GM23248 (cell line): ENCODE results near the gene PLSCR1. TPM values are rescaled to one million over a fixed set of nuclear protein-coding genes. Genes with fewer than 3 reads are reported as not detected.

ENCODE experiments used
- DNase-seq: peaks from one replicate; pipeline ENCODE4 v3.0.0-alpha.2; 2015
- H2AFZ ChIP-seq: fragments of 200-600 bp; sonication (generic); 2 replicates; pipeline ENCODE4 v1.6.1; 2016; ENCODE audit warnings: antibody characterized with exemption
- H3F3A ChIP-seq: fragments of 200-600 bp; sonication (generic); 2 replicates; pipeline ENCODE4 v1.6.1; 2016; ENCODE audit warnings: mild to moderate bottlenecking, antibody characterized with exemption, mixed run types; ENCODE audit not compliant: insufficient read depth
- H3K27ac ChIP-seq: fragments of 200-600 bp; sonication (generic); 2 replicates; pipeline ENCODE4 v1.5.1; 2016; ENCODE audit warnings: mild to moderate bottlenecking
- H3K27me3 ChIP-seq: fragments of 200-600 bp; sonication (generic); replicated peaks from 2 replicates; pipeline ENCODE4 v1.6.1; 2016; ENCODE audit warnings: mild to moderate bottlenecking; ENCODE audit not compliant: insufficient read depth
- H3K36me3 ChIP-seq: fragments of 200-600 bp; sonication (generic); 2 replicates; pipeline ENCODE4 v1.6.1; 2016; ENCODE audit warnings: low read depth, mild to moderate bottlenecking
- H3K4me1 ChIP-seq: fragments of 200-600 bp; sonication (generic); 2 replicates; pipeline ENCODE4 v1.6.1; 2016; ENCODE audit warnings: mild to moderate bottlenecking; ENCODE audit not compliant: insufficient read depth
- H3K4me2 ChIP-seq: fragments of 200-600 bp; sonication (generic); one replicate; pipeline ENCODE4 v1.6.1; 2016; ENCODE audit warnings: mild to moderate bottlenecking; ENCODE audit not compliant: unreplicated experiment
- H3K4me3 ChIP-seq: fragments of 200-600 bp; sonication (generic); 2 replicates; pipeline ENCODE4 v1.5.1; 2016; ENCODE audit warnings: mild to moderate bottlenecking
- H3K79me2 ChIP-seq: fragments of 200-600 bp; sonication (generic); 2 replicates; pipeline ENCODE4 v1.6.1; 2016; ENCODE audit warnings: mild to moderate bottlenecking; ENCODE audit not compliant: insufficient read depth
- H3K9ac ChIP-seq: fragments of 200-600 bp; sonication (generic); 2 replicates; pipeline ENCODE4 v1.6.1; 2016; ENCODE audit warnings: mild to moderate bottlenecking
- H3K9me2 ChIP-seq: fragments of 200-600 bp; sonication (generic); 2 replicates; pipeline ENCODE4 v1.6.1; 2016; ENCODE audit warnings: mixed run types, mild to moderate bottlenecking, moderate library complexity; ENCODE audit not compliant: insufficient read depth
- H3K9me3 ChIP-seq: fragments of 200-600 bp; sonication (generic); one replicate; pipeline ENCODE4 v1.6.1; 2017; ENCODE audit warnings: low read depth
- H4K20me1 ChIP-seq: fragments of 200-600 bp; sonication (generic); 2 replicates; pipeline ENCODE4 v1.6.0; 2016; ENCODE audit not compliant: insufficient read depth
- EZH2 ChIP-seq: fragments of 200-600 bp; sonication (generic); IDR thresholded peaks from 2 replicates; pipeline ENCODE4 v1.6.1; 2018; ENCODE audit warnings: antibody characterized with exemption, mild to moderate bottlenecking; ENCODE audit not compliant: insufficient read depth, poor library complexity, severe bottlenecking
- EZH2phosphoT487 ChIP-seq: fragments of 200-600 bp; sonication (generic); IDR thresholded peaks from 2 replicates; pipeline ENCODE4 v1.6.1; 2018; ENCODE audit warnings: antibody characterized with exemption, moderate library complexity, mild to moderate bottlenecking, low read depth; ENCODE audit not compliant: insufficient read depth
- WGBS, 2 experiments: methylation state at CpG; one replicate each; pipeline ENCODE4 v1.1.6; 2015 to 2017; ENCODE audit warnings: low lambda C conversion rate in 2 of 2, low coverage in 1 of 2; ENCODE audit errors: missing lambda C conversion rate in 2 of 2; 5-methylcytosine and 5-hydroxymethylcytosine counted together
- in situ Hi-C: fragments of 300-500 bp; cut with MboI; formaldehyde crosslinking; loops from 2 replicates; pipeline ENCODE4 v1.15.0; 2020
- polyA plus RNA-seq: library from polyadenylated mRNA; unstranded; fragments of >200 nt; fragmentation: Nextera tagmentation; extraction: Ambion mirVana; gene quantifications from 2 replicates; pipeline ENCODE4 v1.2.1, GENCODE V29; 2016
- total RNA-seq: library from RNA; depleted of rRNA; stranded (reverse); fragments of >200 nt; shearing (Covaris generic); gene quantifications from 2 replicates; pipeline ENCODE4 v1.2.3, GENCODE V29; 2014

PLSCR1 gene
- total and polyA plus RNA-seq, 2 experiments from 2014 or later, result 23.7 to 28.7 TPM

GRCh38 chr3:146505516-146505915 lies 38.9 kb downstream of the PLSCR1 start:
- H3K9ac ChIP-seq, result no peak overlapping the region
- 95 to 97% methylated on average over 1 of the region's 1 CpG for whole genome bisulfite sequencing, 2 experiments
- H2AFZ ChIP-seq, result no peak overlapping the region
- H3K9me2 ChIP-seq, result no peaks in the 10 kb centered on the region
- H4K20me1 ChIP-seq, result no peaks in the 10 kb centered on the region
- TF ChIP-seq EZH2phosphoT487 (no peak), EZH2 (no peak)
- no peaks in the 10 kb centered on the region for H3K79me2 ChIP-seq
- in situ Hi-C loops, result no loop called here
- no peaks in the 10 kb centered on the region for H3K36me3 ChIP-seq
- H3F3A ChIP-seq, result peaks cover 26% of the 10 kb centered on the region
- H3K4me3 ChIP-seq, result no peak overlapping the region
- no peak overlapping the region for H3K27ac ChIP-seq
- no peaks in the 10 kb centered on the region for H3K27me3 ChIP-seq
- peak overlapping the region; percentile 3 for H3K4me2 ChIP-seq
- no peak for DNase-seq
- H3K4me1 ChIP-seq, result peaks cover 37% of the 10 kb centered on the region
- no peaks in the 10 kb centered on the region for H3K9me3 ChIP-seq

DNA sequence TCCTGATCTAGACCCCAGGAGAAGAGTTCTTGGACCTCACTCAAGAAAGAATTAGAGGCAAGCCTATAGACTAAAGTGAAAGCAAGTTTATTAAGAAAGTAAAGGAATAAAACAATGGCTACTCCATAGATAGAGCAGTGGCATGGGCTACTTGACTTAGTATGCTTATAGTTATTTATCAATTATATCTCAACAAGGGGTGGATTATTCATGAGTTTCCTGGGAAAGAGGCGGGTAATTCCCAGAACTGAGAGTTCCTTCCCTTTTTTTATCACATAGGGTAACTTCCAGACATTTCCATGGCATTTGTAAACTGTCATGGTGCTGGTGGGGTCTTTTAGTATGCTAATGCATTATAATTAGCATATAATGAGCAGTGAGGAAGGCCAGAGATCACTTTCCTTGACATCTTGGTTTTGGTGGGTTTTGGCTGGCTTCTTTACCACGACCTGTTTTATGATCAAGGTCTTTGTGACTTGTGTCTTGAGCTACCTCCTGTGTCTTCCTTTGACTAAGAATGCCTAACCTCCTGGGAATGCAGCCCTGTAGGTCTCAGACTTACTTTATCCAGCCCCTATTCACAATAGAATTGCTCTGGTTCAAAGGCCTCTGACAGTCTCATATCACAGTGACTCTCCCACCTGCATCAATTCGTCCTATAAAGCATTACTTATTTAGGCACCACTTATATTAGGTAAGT lies 39.8 kb downstream of the PLSCR1 start:
- Histone ChIP-seq H3K79me2 (no peaks in the 10 kb centered on the region), H3K27ac (peak overlapping the region; percentile 68), H3K4me1 (peaks cover 37% of the 10 kb centered on the region), H3F3A (peaks cover 26% of the 10 kb centered on the region), H3K9ac (no peak overlapping the region), H3K9me2 (no peaks in the 10 kb centered on the region), H3K36me3 (no peaks in the 10 kb centered on the region), H3K9me3 (no peaks in the 10 kb centered on the region), H4K20me1 (no peaks in the 10 kb centered on the region), H3K27me3 (no peaks in the 10 kb centered on the region), H3K4me3 (no peak overlapping the region), H3K4me2 (no peak overlapping the region), H2AFZ (no peak overlapping the region)
- TF ChIP-seq EZH2 (no peak), EZH2phosphoT487 (no peak)
- no peak for DNase-seq
- WGBS, 2 experiments, result 68 to 69% methylated on average over 3 of the region's 3 CpGs
- in situ Hi-C loops, result no loop called here

- Histone ChIP-seq H3K9ac (peak overlapping the region; percentile 7; the same call in 1 of the 2 replicates), H3K79me2 (no peaks in the 10 kb centered on the region), H3F3A (peaks cover 26% of the 10 kb centered on the region), H3K9me3 (no peaks in the 10 kb centered on the region), H3K36me3 (no peaks in the 10 kb centered on the region), H3K4me2 (peak overlapping the region; percentile 32), H2AFZ (peak overlapping the region; percentile 7; the same call in 1 of the 2 replicates), H3K4me1 (peaks cover 37% of the 10 kb centered on the region), H3K27me3 (no peaks in the 10 kb centered on the region), H3K27ac (peak overlapping the region; percentile 68), H3K9me2 (no peaks in the 10 kb centered on the region), H4K20me1 (no peaks in the 10 kb centered on the region), H3K4me3 (peak overlapping the region; percentile 21; the same call in 1 of the 2 replicates)
- DNase-seq, result peak; percentile 89
- TF ChIP-seq EZH2 (no peak), EZH2phosphoT487 (no peak)
- in situ Hi-C loops, result no loop called here
- WGBS, 2 experiments, result 73 to 77% methylated on average over 12 of the region's 12 CpGs
Measured at GRCh38 chr3:146503461-146504202, 40.8 kb downstream of the PLSCR1 start.

DNA sequence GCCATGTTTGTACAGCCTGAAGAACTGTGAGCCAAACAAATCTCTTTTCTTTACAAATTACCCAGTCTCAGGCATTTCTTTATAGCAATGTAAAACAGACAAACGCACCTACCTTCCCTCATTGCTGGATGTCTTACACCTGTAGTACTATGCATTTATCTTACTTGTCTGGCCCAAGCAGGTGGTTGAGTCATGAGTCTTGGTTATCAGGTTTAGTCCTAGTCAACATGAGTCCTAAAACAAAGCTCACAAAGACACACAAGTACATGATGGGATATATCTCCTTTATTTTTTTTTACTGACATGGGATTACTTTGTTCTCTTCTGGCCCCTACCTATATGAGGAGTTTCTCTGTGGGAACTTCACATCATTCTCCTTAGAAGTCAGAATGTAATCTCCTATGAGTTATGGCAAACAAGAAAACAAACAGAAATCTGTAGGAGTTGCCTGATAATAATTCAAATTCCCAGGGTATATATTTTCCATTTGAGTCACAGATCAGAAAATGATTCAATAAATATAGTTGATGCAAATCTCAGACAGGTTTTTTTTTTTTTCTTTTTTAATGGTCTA lies 41.4 kb downstream of the PLSCR1 start:
- Histone ChIP-seq H3K4me1 (peaks cover 37% of the 10 kb centered on the region), H2AFZ (0 out of 2 replicates have a peak overlapping the region, but pooled peaks have one; percentile 7)

More for the DNA sequence above, 41.4 kb downstream of the PLSCR1 start:
- in situ Hi-C loops, result no loop called here
- Histone ChIP-seq H3K9ac (peak overlapping the region; percentile 7; the same call in 1 of the 2 replicates), H3F3A (peaks cover 25% of the 10 kb centered on the region), H3K9me3 (no peaks in the 10 kb centered on the region), H3K9me2 (no peaks in the 10 kb centered on the region), H3K4me3 (peak overlapping the region; percentile 21; the same call in 1 of the 2 replicates), H3K27ac (peak overlapping the region; percentile 68), H3K4me2 (peak overlapping the region; percentile 32), H4K20me1 (no peaks in the 10 kb centered on the region), H3K36me3 (no peaks in the 10 kb centered on the region), H3K79me2 (no peaks in the 10 kb centered on the region), H3K27me3 (no peaks in the 10 kb centered on the region)
- 64 to 65% methylated on average over 1 of the region's 1 CpG for WGBS, 2 experiments
- no peak for DNase-seq
- TF ChIP-seq EZH2phosphoT487 (no peak), EZH2 (no peak)
